NCI-H446 treated with DMSO at 0.1 percent for 48 hours (cell line): ENCODE data around the gene MLST8.

Source experiments
- DNase-seq: peaks from one replicate; lab custom pipeline; 2025; lab: John Stamatoyannopoulos, UW

Gene MLST8

GRCh38 chr16:2173366-2173765 is 31.9 kb upstream of the MLST8 start:
- DNase-seq = no peak

- DNase-seq = no peak
These were observed 31.3 kb upstream of the MLST8 start for GRCh38 chr16:2173916-2174315.

GRCh38 chr16:2174396-2175131 is 30.7 kb upstream of the MLST8 start:
- DNase-seq = no peak

- no peak for DNase-seq
These were observed 29.8 kb upstream of the MLST8 start for GRCh38 chr16:2175454-2175853.

GRCh38 chr16:2176047-2176446 is 29.2 kb upstream of the MLST8 start:
- no peak for DNase-seq

GRCh38 chr16:2177101-2177500 is 28.2 kb upstream of the MLST8 start:
- no peak for DNase-seq

GRCh38 chr16:2177561-2177960 is 27.7 kb upstream of the MLST8 start:
- DNase-seq = no peak

- DNase-seq = no peak
These were observed 26.7 kb upstream of the MLST8 start for GRCh38 chr16:2178321-2179106.

GRCh38 chr16:2179107-2179501 is 26.1 kb upstream of the MLST8 start:
- DNase-seq = no peak

GRCh38 chr16:2179576-2179975 is 25.7 kb upstream of the MLST8 start:
- no peak for DNase-seq

GRCh38 chr16:2180461-2180860 is 24.8 kb upstream of the MLST8 start:
- DNase-seq = no peak

GRCh38 chr16:2180962-2181923 is 24.0 kb upstream of the MLST8 start:
- DNase-seq = no peak

GRCh38 chr16:2181952-2182351 is 23.3 kb upstream of the MLST8 start:
- DNase-seq = no peak

GRCh38 chr16:2183671-2184070 is 21.6 kb upstream of the MLST8 start:
- DNase-seq = no peak

- no peak for DNase-seq
These were observed 20.9 kb upstream of the MLST8 start for GRCh38 chr16:2184346-2184745.

GRCh38 chr16:2184962-2185361 is 20.3 kb upstream of the MLST8 start:
- DNase-seq = no peak

GRCh38 chr16:2186064-2186463 is 19.2 kb upstream of the MLST8 start:
- no peak for DNase-seq

- no peak for DNase-seq
These were observed 18.7 kb upstream of the MLST8 start for GRCh38 chr16:2186505-2186904.

GRCh38 chr16:2187212-2187611 is 18.0 kb upstream of the MLST8 start:
- DNase-seq = no peak

- DNase-seq = no peak
These were observed 16.9 kb upstream of the MLST8 start for GRCh38 chr16:2188395-2188794.

- DNase-seq = no peak
These were observed 15.9 kb upstream of the MLST8 start for GRCh38 chr16:2189252-2189893.
